ENCODE data around the gene BLNK.
A peak's percentile ranks its signal among the peaks of the same experiment; 100 is the strongest.
"Not testable (repeated sequence)": the region's sequence is repeated elsewhere in the genome, so short reads cannot be mapped to it uniquely, and the experiment has no call there.

BLNK gene

GRCh38 chr10:96271016-96271815 lies at the start of gene BLNK:
Gene BLNK (minus strand): TSS chr10:96271569. CDS start chr10:96271398, 171 bp downstream.
- peak in 1 of 2 donors; percentile 35 for DNase-seq

- no peak for DNase-seq
Observed at GRCh38 chr10:96319754-96320474, 48.5 kb upstream of the BLNK start.

GRCh38 chr10:96317067-96317833 lies 45.9 kb upstream of the BLNK start:
- DNase-seq, result no peak

GRCh38 chr10:96313344-96313743 lies 42.0 kb upstream of the BLNK start:
- DNase-seq, result no peak

GRCh38 chr10:96311180-96311715 lies 39.9 kb upstream of the BLNK start:
- no peak for DNase-seq

GRCh38 chr10:96310321-96310669 lies 38.9 kb upstream of the BLNK start:
- no peak for DNase-seq

GRCh38 chr10:96309628-96310320 lies 38.4 kb upstream of the BLNK start:
- DNase-seq, result no peak

- not testable (repeated sequence) for DNase-seq
Observed at GRCh38 chr10:96308854-96309253, 37.5 kb upstream of the BLNK start.

- peak; percentile 8 to 9 for DNase-seq
Observed at GRCh38 chr10:96306516-96306915, 35.1 kb upstream of the BLNK start.

- no peak for DNase-seq
Observed at GRCh38 chr10:96305019-96305418, 33.6 kb upstream of the BLNK start.

- no peak for DNase-seq
Observed at GRCh38 chr10:96304230-96304629, 32.9 kb upstream of the BLNK start, which contains the start of gene DNTT. Gene DNTT (plus strand): TSS chr10:96304434. CDS start chr10:96304498, 64 bp downstream.

- DNase-seq, result no peak
Observed at GRCh38 chr10:96301616-96302015, 30.2 kb upstream of the BLNK start.

GRCh38 chr10:96299383-96299782 lies 28.0 kb upstream of the BLNK start:
- DNase-seq, result peak in 1 of 2 donors; percentile 56

- no peak for DNase-seq
Observed at GRCh38 chr10:96298362-96298761, 27.0 kb upstream of the BLNK start.

GRCh38 chr10:96297486-96297885 lies 26.1 kb upstream of the BLNK start:
- no peak for DNase-seq

- no peak for DNase-seq
Observed at GRCh38 chr10:96295475-96295874, 24.1 kb upstream of the BLNK start.

- peak; percentile 20 to 83 for DNase-seq
Observed at GRCh38 chr10:96292971-96293920, 21.9 kb upstream of the BLNK start.

- no peak for DNase-seq
Observed at GRCh38 chr10:96290368-96291133, 19.2 kb upstream of the BLNK start.

GRCh38 chr10:96289218-96289910 lies 18.0 kb upstream of the BLNK start:
- DNase-seq, result no peak

- no peak for DNase-seq
Observed at GRCh38 chr10:96288151-96288621, 16.8 kb upstream of the BLNK start.
